ENCODE data around the gene PPP1R10.

The PPP1R10 gene

DNA sequence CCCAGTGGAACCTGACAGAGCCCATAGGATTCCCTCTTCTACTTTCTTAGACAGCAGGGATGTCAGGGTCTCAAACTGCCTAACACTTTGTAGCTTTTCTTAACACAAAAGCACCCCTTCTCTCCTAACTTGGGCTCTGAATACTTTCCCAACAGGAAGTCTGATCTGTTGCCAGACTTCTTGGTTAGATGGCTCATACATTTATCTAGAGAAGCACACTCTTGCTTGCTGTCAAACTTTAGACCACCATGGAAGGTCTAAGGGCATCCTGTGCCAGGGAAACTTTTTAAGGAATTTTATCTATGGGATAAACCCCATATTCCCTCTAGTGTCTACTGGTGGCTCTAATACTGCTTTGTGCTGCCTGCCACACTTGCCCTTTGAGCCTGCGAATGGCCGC lies 26.6 kb upstream of the PPP1R10 start:
- DNase-seq (ENCODE audit: low read depth) = no peak
- TF ChIP-seq, protein P1, sequence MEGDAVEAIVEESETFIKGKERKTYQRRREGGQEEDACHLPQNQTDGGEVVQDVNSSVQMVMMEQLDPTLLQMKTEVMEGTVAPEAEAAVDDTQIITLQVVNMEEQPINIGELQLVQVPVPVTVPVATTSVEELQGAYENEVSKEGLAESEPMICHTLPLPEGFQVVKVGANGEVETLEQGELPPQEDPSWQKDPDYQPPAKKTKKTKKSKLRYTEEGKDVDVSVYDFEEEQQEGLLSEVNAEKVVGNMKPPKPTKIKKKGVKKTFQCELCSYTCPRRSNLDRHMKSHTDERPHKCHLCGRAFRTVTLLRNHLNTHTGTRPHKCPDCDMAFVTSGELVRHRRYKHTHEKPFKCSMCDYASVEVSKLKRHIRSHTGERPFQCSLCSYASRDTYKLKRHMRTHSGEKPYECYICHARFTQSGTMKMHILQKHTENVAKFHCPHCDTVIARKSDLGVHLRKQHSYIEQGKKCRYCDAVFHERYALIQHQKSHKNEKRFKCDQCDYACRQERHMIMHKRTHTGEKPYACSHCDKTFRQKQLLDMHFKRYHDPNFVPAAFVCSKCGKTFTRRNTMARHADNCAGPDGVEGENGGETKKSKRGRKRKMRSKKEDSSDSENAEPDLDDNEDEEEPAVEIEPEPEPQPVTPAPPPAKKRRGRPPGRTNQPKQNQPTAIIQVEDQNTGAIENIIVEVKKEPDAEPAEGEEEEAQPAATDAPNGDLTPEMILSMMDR (IDR thresholded peaks at IDR 0.05; ENCODE audit: control insufficient read depth, insufficient read depth, low read depth, low read length, missing control alignments) = no peak
- no peak overlapping the region for H3K4me3 ChIP-seq (ENCODE audit: control insufficient read depth, low read depth, low read length)

DNA sequence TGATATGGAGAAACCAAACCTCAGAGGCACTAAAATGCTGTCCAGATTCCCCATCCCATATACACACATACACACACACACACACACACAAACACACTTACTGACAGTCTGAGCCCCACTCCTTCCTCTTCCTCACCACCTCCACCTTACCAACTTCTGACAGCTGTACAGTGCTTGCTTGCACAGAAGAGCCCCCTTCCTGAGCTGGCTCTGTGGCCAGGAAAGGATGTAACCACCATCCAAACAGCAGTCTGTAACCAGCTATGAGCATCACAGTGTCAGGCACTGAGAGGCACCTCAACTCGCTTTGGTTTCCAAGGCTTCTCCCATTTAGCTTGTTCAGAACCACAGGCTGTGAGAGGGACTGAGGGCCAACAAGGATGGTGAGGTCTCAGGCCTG lies 24.0 kb upstream of the PPP1R10 start:
- no peak overlapping the region for H3K4me3 ChIP-seq (ENCODE audit: control insufficient read depth, low read depth, low read length)
- DNase-seq (ENCODE audit: low read depth) = no peak
- TF ChIP-seq, protein P1 (IDR thresholded peaks at IDR 0.05; ENCODE audit: control insufficient read depth, insufficient read depth, low read depth, low read length, missing control alignments) = no peak

DNA sequence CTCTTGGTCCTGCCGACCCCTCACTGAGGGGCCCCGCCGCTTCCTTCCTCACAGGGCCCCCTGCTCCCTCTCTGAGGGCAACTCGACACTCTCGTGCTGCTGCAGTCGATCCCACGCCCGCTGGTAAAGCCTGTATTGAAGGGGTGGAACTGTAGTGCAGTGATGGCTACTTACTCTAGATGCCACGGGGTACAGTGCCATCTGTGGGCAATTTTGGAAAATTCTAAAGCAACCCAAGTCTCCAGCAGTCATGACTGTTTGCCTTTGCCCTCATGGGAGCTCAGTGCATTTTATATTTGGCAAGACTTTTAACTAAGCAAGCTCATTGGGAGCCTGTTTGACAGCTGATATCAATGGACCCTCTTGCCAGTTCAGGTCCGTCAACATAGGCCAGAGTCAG lies 23.4 kb upstream of the PPP1R10 start:
- no peak for DNase-seq (ENCODE audit: low read depth)
- H3K4me3 ChIP-seq (ENCODE audit: control insufficient read depth, low read depth, low read length) = no peak overlapping the region
- TF ChIP-seq, protein P1 (IDR thresholded peaks at IDR 0.05; ENCODE audit: control insufficient read depth, insufficient read depth, low read depth, low read length, missing control alignments) = no peak

DNA sequence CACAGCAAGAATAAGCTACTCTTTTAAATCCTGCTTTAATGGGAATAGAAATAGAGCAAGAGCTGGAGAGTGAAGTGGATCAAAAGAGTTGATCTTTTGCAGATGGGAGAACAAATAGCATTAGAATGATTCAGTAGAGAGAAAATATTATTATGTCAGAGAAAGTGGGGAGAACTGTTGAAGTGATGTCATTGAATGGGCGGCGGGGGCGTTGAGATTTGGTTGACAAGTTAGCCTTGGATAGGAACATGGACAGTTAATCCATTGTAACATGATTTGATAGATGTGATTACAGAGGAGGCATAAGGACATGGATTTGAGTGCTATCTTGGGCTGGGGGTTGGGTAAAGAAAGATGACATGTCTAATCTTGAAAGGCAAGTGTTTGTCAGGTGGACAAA lies 18.8 kb upstream of the PPP1R10 start:
- TF ChIP-seq, protein P1 (IDR thresholded peaks at IDR 0.05; ENCODE audit: control insufficient read depth, insufficient read depth, low read depth, low read length, missing control alignments) = no peak
- no peak overlapping the region for H3K4me3 ChIP-seq (ENCODE audit: control insufficient read depth, low read depth, low read length)
- no peak for DNase-seq (ENCODE audit: low read depth)

DNA sequence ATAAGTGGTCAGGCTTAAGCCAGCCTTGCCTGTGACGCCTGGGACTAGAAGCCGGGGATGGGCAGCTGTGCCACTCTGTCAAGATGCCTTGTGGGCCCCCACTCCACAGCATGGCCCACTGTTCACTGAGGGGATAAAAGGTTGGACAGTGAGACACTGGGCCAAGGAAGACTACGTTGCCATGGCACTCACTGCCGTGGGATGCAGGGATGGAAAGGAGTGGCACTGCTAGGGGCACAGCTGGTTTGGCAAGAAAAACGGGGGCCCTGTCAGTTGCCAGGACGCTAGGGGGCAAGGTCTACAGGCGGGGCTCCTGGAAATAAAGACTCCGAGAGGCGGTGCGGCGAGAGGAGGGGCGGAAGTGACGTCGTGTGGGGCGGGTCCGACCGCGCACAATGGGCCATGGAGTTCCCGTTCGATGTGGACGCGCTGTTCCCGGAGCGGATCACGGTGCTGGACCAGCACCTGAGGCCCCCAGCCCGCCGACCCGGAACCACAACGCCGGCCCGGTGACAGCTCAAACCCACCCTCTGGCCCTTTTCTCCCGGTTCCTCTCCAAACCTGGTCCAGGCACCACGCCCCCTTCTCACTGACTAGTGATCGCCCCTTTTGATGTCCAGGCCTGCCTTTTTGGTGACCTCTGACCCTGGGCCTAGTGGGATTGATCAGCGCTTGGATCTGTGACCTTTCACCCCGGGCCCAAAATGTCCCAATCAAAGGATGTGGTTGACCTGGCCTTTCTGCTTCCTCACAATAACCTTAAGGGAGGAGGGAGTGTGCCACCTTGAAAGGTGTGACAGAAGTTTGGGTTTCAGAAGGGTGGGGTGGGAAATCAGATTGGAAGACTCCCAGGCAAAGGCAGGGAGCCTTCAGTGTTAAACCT lies 9.7 kb upstream of the PPP1R10 start, which contains the start of gene ATAT1:
ATAT1 (plus strand) TSS at position 391 of the 883 bp plus-strand sequence.
- no peak for DNase-seq (ENCODE audit: low read depth)

DNA sequence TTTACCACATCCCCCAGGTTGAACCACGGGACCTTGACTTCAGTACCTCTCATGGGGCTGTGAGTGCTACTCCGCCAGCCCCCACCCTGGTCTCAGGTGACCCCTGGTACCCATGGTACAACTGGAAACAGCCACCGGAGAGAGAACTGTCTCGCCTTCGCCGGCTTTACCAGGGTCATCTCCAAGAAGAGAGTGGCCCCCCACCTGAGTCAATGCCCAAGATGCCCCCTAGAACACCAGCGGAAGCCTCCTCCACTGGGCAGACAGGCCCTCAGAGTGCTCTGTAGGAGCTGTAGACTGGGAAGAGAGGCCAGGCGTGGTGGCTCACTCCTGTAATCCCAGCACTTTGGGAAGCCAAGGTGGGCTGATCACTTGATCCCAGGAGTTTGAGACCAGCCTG lies 8.5 kb upstream of the PPP1R10 start:
- TF ChIP-seq, protein P1 (IDR thresholded peaks at IDR 0.05; ENCODE audit: control insufficient read depth, insufficient read depth, low read depth, low read length, missing control alignments) = no peak
- no peak for DNase-seq (ENCODE audit: low read depth)
- H3K4me3 ChIP-seq (ENCODE audit: control insufficient read depth, low read depth, low read length) = no peak overlapping the region

More for the DNA sequence above, 9.7 kb upstream of the PPP1R10 start, which contains the start of gene ATAT1:
- TF ChIP-seq, protein P1 (IDR thresholded peaks at IDR 0.05; ENCODE audit: control insufficient read depth, insufficient read depth, low read depth, low read length, missing control alignments) = peak; percentile 44
- H3K4me3 ChIP-seq (ENCODE audit: control insufficient read depth, low read depth, low read length) = peak within 1 kb of the TSS; percentile 82

Measured in AG09309 (cell line).